Measurements from ENCODE around the gene ARHGEF26. TPM values are rescaled to one million over a fixed set of nuclear protein-coding genes. Genes with fewer than 3 reads are reported as not detected.

The ARHGEF26 gene
- total RNA-seq, 1 donor from 2014 or later = 29.2 TPM

DNA sequence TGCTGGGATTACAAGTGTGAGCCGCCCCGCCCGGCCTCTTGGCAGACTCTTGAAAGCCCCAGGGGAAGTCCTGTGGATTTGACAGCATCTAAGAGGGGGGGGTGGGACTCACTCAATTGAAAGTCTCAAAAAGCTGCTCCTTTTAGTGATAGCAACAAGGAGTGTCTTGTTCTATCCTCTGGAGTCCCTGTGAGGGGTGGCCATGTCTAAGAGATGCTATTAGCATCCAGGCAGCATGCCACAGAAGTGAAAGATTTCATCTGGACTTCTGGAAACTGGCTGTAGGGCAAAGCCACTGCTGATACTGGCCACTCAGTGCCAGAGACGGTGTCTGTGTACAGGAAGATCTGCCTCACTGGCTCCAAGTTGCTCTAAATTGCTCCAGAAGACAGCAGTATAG, 129.1 kb downstream of the ARHGEF26 start:
- TF ChIP-seq POLR2AphosphoS5 (IDR thresholded peaks at IDR 0.05; ENCODE audit: insufficient read depth in 1 of 2, low read depth in 1 of 2) (no peak), POLR2A (IDR thresholded peaks at IDR 0.05) (no peak)
- TF ChIP-seq, protein P1, sequence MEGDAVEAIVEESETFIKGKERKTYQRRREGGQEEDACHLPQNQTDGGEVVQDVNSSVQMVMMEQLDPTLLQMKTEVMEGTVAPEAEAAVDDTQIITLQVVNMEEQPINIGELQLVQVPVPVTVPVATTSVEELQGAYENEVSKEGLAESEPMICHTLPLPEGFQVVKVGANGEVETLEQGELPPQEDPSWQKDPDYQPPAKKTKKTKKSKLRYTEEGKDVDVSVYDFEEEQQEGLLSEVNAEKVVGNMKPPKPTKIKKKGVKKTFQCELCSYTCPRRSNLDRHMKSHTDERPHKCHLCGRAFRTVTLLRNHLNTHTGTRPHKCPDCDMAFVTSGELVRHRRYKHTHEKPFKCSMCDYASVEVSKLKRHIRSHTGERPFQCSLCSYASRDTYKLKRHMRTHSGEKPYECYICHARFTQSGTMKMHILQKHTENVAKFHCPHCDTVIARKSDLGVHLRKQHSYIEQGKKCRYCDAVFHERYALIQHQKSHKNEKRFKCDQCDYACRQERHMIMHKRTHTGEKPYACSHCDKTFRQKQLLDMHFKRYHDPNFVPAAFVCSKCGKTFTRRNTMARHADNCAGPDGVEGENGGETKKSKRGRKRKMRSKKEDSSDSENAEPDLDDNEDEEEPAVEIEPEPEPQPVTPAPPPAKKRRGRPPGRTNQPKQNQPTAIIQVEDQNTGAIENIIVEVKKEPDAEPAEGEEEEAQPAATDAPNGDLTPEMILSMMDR (IDR thresholded peaks at IDR 0.05) = no peak
- intact Hi-C loops (cut with DNase I) = loop anchor here (10.0 kb wide), 1 partner anchor 155 kb away; no protein-coding TSS in a partner anchor
- Histone ChIP-seq H3K4me1 (peaks cover 5% of the 10 kb centered on the region), H3K9me3 (no peaks in the 10 kb centered on the region), H3K27ac (no peak overlapping the region), H3K4me3 (no peak overlapping the region), H3K27me3 (no peaks in the 10 kb centered on the region), H3K36me3 (peaks cover 0 to 3% of the 10 kb centered on the region in 2 donors)
- DNase-seq (ENCODE audit: extremely low spot score in 2 of 2) = no peak

DNA sequence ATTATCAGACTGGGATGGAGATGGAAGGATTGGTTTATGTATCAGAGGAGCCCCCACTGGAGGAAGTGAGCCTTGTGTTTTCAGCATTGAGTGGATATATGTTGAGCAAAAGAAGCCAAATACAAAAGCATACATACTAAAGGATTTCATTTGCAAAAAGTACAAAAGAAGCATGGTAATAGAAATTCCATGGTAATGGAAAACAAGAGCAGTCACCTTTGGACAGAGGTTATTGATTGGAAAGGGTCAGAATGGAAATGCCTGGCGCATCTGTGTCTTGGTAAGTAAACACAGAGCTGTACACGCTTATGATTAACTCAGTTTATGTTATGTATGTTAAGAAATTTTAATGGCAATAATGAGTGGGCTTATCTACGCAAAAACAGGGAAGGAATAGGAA, 130.4 kb downstream of the ARHGEF26 start:
- no peak overlapping the region for H3K27ac ChIP-seq
- peaks cover 0 to 8% of the 10 kb centered on the region in 2 donors for H3K36me3 ChIP-seq
- no peaks in the 10 kb centered on the region for H3K9me3 ChIP-seq
- DNase-seq (ENCODE audit: extremely low spot score in 2 of 2) = no peak
- no peaks in the 10 kb centered on the region for H3K27me3 ChIP-seq
- TF ChIP-seq, protein P1 (IDR thresholded peaks at IDR 0.05) = no peak
- TF ChIP-seq POLR2A (IDR thresholded peaks at IDR 0.05) = no peak
- no peak for TF ChIP-seq POLR2AphosphoS5 (IDR thresholded peaks at IDR 0.05; ENCODE audit: insufficient read depth in 1 of 2, low read depth in 1 of 2)
- H3K4me3 ChIP-seq = no peak overlapping the region
- intact Hi-C loops (cut with DNase I) = loop anchor here (10.0 kb wide), 1 partner anchor 157 kb away; no protein-coding TSS in a partner anchor
- H3K4me1 ChIP-seq = peaks cover 5% of the 10 kb centered on the region

DNA sequence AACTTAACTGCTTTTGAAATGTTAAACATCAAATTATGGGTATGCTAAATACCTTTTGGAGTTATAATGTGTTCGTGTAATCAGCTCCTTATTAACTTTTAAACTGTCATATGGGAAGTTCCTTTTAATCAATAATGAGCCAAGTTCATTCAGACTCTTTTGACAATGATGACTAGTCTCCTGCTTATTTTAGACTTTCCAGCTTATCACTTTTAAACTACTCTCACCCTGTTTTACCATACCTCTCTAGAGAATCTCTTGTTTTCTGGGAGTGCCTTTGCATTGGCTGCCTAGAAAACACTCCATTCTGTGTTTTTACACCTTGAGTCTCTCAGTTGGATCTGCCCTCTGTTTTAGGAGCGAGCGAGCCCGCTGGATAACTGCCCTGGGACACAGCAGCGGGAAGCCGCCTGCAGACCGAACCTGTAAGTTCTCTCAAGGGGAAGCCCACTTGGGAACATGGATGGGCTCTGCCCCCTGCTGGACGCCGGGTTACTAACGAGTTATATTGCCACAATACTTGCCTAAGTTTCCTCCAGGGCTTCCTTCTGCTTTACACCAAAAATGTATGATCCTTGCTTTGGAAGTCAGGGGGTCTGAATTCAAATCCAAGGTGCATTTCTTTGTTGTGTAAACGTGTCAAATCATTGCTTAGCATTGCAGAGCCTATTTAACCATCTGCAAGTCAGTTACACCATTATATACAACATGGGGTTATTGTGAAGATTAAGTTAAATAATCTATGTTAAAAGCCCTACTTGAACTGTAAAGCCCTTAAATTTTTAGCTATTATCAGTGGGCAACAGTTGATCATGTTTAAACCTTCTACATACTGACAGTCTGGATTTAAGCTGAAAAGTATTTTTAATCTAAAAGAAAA, 131.8 kb downstream of the ARHGEF26 start:
- TF ChIP-seq POLR2AphosphoS5 (IDR thresholded peaks at IDR 0.05; ENCODE audit: insufficient read depth in 1 of 2, low read depth in 1 of 2) = no peak
- TF ChIP-seq, protein P1 (IDR thresholded peaks at IDR 0.05) = peak; percentile 81 to 96 (median 94)
- intact Hi-C loops (cut with DNase I) = loop anchor here (10.0 kb wide), 1 partner anchor 158 kb away; no protein-coding TSS in a partner anchor
- Histone ChIP-seq H3K4me3 (no peak overlapping the region), H3K27ac (no peak overlapping the region), H3K36me3 (peaks cover 0 to 19% of the 10 kb centered on the region in 2 donors), H3K27me3 (no peaks in the 10 kb centered on the region), H3K9me3 (no peaks in the 10 kb centered on the region), H3K4me1 (peaks cover 5% of the 10 kb centered on the region)
- DNase-seq (ENCODE audit: extremely low spot score in 2 of 2) = no peak

DNA sequence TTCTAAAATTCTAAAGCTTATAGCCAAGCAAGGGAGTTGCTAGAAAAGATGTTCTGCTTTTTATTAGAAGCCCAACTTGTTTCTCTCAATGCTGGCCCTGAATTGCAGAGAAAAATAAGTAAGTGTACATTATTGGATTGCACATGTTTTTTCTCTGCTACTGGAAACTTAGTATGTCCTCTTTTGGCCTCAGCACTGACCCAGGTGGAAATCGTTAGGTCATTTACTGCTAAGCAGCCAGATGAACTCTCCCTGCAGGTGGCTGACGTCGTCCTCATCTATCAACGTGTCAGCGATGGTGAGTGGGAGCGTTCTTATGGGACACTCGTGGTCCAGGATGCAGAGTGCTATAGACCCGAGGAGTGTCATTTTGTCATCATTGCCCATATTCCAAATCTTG, 133.3 kb downstream of the ARHGEF26 start:
- H3K4me1 ChIP-seq = peaks cover 5% of the 10 kb centered on the region
- H3K27me3 ChIP-seq = no peaks in the 10 kb centered on the region
- no peak overlapping the region for H3K27ac ChIP-seq
- no peak for DNase-seq (ENCODE audit: extremely low spot score in 2 of 2)
- intact Hi-C loops (cut with DNase I) = loop anchor here (10.0 kb wide), 1 partner anchor 160 kb away; no protein-coding TSS in a partner anchor
- no peak overlapping the region for H3K4me3 ChIP-seq
- TF ChIP-seq POLR2A (IDR thresholded peaks at IDR 0.05) (no peak), POLR2AphosphoS5 (IDR thresholded peaks at IDR 0.05; ENCODE audit: insufficient read depth in 1 of 2, low read depth in 1 of 2) (no peak)
- TF ChIP-seq, protein P1 (IDR thresholded peaks at IDR 0.05) = no peak
- peaks cover 0 to 33% of the 10 kb centered on the region in 2 donors for H3K36me3 ChIP-seq
- no peaks in the 10 kb centered on the region for H3K9me3 ChIP-seq

DNA sequence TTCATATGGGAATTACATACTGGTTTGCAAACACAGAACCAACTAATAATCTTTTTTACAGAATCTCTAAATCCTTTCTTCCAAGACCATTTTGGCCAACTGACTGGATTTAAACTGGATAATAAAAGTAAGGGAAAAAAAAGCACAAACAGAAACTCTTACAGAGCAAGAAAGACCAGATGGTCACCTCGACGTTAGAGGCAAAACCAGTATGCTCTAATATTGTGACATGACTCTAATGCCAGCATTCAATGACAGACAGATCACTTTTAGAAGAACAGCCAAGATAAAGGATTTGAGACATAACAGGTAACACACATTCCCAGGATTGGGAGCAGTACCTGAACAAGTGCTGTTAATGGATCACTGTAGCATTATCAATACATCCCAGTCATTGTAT, 152.2 kb downstream of the ARHGEF26 start:
- Histone ChIP-seq H3K27ac (no peak overlapping the region), H3K4me1 (no peaks in the 10 kb centered on the region), H3K27me3 (no peaks in the 10 kb centered on the region), H3K9me3 (no peaks in the 10 kb centered on the region), H3K4me3 (no peak overlapping the region), H3K36me3 (peaks cover 0 to 22% of the 10 kb centered on the region in 2 donors)
- TF ChIP-seq POLR2AphosphoS5 (IDR thresholded peaks at IDR 0.05; ENCODE audit: insufficient read depth in 1 of 2, low read depth in 1 of 2) (no peak), POLR2A (IDR thresholded peaks at IDR 0.05) (no peak)
- TF ChIP-seq, protein P1 (IDR thresholded peaks at IDR 0.05) = no peak
- intact Hi-C loops (cut with DNase I) = no loop called here
- no peak for DNase-seq (ENCODE audit: extremely low spot score in 2 of 2)

Measured in vagina (tissue), 2 donors.